ENCODE results near the gene NCLN.
"Not testable (repeated sequence)": the region's sequence is repeated elsewhere in the genome, so short reads cannot be mapped to it uniquely, and the experiment has no call there.

The NCLN gene

GRCh38 chr19:3225677-3226093 is 40.0 kb downstream of the NCLN start:
- DNase-seq, result peak in 1 of 14 donors; percentile 15

DNA sequence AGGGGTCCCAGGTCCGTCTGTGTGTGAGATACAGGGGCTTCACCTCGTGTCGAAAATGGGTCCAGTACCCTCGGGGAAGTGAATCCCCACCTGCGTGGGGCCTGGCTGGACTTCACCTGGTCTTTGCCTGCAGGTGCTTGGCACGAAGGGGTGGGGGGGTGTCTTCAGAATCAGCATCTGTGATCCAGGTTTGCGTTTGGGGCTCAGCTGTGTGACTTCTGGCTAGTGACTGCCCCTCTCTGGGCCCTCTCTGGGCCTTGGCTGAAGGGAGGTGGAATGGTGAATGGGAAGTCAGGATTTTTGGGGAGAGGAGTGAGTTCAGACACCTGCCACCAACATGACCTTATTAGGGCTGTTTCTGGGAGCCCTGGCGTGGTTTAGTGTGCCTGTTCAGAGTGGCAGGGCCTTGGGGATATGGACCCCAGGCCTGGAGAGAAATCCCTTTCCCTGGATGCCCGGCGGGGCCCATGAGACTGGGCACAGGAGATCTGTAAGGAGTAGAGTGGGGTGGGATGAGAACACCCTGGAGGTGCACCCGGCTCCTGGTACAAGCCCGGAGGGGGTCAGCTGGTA is 41.4 kb downstream of the NCLN start:
- DNase-seq, result no peak

GRCh38 chr19:3229346-3229743 is 43.6 kb downstream of the NCLN start:
- no peak for DNase-seq

GRCh38 chr19:3229888-3230496 is 44.3 kb downstream of the NCLN start:
- DNase-seq, result no peak

- no peak for DNase-seq
Measured at GRCh38 chr19:3231288-3231687, 45.6 kb downstream of the NCLN start.

DNA sequence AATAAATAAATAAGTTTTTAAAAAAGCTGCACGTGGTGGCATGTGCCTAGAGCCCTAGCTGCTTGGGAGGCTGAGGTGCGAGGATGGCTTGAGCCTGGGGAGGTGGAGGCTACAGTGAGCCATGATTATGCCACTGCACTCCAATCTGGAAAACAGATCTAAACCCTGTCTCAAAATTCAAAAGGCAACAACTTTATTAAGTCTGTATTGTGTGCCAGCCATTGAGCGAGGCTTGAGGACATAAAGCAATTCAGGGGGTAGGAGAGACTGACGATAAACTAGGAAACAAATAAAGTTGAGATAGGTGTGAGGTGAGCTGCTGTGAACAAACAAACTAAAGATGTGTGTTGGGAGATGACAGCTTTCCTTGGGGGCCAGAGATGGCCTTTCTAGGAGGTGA is 47.4 kb downstream of the NCLN start:
- no peak for DNase-seq

GRCh38 chr19:3233831-3234230 is 48.1 kb downstream of the NCLN start:
- no peak for DNase-seq

GRCh38 chr19:3234800-3235199 is 49.1 kb downstream of the NCLN start:
- no peak for DNase-seq

DNA sequence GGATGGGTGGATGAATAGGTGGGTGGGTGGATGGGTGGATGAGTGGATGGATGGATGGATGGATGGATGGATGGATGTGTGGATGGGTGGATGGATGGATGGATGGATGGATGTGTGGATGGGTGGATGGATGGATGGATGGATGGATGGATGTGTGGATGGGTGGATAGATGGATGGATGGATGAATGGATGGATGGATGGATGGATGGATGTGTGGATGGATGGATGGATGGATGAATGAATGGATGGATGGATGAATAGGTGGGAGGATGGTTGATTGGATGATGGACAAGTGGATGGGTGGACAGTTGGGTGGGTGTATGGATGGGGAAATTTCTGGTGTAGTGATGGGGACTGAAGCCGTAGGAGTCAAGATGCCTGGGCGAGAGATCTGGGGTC is 49.9 kb downstream of the NCLN start:
- DNase-seq, result not testable (repeated sequence)

DNA sequence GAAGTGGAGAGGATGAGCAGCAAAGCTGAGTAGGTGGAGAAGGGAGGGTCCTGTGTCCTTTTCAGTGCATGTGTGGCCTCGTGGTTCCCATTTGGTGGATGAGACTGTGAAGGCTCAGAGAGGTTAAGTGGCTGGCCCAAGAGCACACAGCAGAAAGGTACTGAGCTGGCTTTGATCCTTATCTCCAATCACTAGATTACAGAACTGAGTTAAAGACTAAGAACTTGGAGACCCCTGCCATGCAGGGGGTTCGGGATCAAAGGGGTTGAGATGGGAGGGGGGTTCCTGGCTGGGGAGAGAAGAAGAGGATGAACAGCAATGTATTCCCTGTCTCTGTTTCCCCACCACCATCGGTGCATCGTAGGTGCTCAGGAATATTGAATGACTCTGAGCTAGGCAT is 50.5 kb downstream of the NCLN start:
- DNase-seq, result no peak

- no peak for DNase-seq
Measured at GRCh38 chr19:3238066-3238561, 52.4 kb downstream of the NCLN start.

DNA sequence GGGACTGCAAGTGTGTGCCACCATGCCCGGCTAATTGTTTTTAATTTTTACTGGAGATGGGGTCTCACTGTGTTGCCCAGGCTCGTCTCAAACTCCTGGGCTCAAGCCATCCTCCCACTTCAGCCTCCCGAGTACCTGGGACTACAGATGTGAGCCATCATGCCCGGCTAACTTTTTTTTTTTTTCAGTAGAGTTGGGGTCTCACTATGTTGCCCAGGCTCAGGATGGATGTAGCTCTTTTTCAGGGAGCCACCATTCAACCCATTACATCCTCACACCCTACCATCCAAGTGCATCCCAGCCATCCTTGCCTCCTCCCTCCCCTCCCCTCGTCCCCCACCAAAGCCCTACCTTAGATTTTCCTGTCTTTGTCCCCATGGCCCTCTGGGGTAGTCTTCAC is 53.6 kb downstream of the NCLN start:
- no peak for DNase-seq

DNA sequence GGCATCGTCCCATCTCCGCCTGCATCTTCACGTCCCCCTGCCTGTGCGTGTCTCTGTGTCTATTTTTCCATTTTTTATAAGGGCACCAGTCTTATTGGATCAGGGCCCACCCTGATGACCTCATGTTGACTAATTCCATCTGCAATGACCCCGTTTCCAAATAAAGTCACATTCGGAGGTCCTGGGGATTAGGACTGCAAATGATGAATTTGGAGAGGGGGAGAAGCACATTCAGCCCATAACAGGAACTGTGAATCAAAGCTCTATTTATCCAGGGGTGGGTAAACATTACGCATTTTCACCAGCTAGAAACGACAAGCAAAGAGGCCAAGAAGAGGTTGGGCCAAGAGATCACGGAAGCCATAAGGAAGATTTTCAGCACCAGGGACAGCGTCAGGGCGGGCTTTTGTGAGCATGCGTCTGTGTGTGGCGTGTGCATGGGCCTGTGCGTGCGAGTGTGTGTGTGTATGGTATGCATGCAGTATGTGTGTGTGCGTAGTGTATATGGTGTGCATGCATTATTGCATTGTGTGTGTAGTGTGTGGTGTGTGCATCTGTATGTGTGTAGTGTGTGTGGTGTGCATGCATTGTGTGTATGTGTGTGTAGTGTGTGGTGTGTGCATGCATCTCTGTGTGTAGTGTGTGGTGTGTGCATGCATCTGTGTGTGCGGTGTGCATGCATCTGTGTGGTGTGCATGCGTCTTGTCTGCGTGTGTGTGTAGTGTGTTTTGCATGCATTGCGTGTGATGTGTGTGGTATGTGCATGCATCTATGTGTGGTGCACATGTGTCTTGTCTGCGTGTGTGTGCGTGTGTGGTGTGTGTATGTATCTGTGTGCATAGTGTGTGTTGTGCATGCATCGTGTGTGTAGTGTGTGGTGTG is 58.3 kb downstream of the NCLN start:
- DNase-seq, result peak in 1 of 14 donors; percentile 81

DNA sequence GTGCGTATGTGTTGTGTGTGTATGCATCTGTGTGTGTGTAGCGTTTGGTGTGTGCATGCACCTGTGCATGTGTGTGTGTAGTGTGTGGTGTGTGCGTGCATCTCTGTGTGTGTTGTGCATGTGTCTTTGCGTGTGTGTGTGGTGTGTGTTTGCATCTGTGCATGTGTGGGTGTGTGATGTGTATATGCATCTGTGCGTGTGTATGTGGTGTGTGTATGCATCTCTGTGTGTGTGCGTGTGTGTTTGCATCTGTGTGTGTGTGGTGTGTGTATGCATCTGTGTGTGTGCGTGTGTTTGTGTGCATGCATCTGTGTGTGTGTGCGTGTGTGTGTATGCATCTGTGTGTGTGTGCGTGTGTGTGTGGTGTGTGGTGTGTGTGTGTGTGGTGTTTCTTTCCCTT is 59.3 kb downstream of the NCLN start:
- no peak for DNase-seq

DNA sequence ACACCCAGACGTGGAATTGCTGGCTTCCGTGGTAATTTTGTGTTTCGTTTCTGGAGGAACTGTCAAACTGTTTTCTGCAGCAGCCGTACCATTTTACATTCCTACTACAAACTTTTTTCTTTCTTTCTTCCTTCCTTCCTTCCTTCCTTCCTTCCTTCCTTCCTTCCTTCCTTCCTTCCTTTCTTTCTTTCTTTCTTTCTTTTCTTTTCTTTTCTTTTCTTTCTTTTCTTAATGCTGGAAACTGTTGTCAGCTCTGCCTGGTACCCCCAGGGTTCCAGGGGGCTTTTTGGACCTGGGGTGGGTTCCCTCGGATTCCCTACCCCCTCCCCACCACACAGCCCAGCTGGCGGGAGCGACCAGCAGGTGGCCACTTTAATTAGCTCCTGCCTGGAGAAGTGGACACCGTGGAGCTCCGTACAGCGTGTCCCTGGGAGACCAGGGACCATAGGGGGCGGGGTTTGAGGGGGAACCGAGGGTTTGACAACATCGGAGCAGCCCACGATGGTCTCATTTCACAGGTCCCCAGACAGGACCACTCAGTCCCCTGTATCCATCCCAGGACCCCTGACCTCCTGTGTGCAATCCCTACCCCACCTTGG is 63.1 kb downstream of the NCLN start:
- no peak for DNase-seq

DNA sequence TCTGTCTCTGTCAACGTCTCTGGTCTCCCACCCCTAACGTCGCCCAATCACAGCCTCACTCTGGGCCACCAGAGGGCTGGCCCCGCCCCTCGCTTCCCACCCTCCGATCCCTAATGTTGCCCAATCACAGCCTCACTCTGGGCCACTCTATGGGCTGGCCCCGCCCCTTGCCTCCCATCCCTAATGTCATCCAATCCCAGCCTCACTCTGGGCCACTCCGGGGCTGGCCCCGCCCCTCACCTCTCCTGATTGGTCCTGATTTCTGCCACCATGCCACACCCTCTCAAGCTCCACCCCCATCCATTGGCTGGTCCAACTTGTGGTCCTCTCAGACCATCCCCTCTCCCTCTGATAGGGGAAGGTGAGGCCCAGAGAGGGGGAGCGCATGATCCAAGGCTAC is 63.7 kb downstream of the NCLN start:
- no peak for DNase-seq

DNA sequence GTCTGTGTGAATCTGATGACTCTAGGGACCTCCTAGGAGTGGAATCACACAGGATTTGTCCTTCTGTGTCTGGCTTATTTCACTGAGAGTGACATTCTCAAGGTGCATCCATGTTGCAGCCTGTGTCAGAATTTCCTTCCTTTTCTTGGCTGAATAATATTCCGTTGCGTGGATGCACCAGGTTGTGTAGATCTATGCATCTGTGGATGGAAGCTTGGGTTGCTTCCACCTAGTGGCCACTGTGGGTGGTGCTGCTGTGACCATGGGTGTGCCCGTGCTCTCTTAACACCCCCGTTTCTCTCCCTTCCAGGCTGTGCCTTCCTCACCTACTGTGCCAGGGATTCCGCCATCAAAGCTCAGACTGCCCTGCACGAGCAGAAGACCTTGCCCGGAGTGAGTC is 64.9 kb downstream of the NCLN start:
- DNase-seq, result no peak

GRCh38 chr19:3251229-3251628 is 65.5 kb downstream of the NCLN start:
- no peak for DNase-seq

GRCh38 chr19:3252650-3253049 is 66.9 kb downstream of the NCLN start:
- DNase-seq, result no peak

DNA sequence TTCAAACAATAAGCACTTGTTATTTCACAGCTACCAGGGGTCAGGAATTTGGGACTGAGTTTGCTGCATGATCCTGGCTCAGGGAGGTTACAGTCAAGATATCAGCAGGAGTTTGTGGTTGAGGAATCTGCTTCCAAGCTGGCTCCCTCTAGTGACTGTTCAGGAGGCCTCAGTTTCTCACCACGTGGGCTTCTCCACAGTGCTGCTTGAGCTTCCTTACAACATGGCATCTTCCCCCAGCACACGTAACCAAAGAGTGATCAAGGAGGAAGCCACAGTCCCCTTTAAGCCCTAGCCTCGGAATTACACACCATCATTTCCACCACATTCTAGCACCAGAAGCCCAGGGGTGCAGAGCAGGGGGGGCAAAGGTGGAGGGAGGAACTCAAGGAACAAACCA is 67.5 kb downstream of the NCLN start:
- DNase-seq, result no peak

DNA sequence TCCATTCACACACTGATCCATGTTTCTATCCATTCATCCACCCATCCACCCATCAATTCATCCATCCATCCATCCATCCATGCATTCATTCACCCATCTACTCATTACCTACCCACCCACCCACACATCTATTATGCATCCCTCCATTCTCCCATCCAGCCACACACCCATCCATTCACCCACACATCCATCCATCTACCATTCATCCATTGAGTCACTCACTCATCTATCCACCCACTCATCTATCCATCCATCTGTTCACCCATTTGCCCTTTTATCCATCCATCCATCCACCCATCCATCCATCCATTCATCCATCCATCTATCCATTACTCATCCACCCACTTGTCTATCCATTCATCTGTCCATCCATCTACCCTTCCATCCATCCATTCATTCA is 68.8 kb downstream of the NCLN start:
- no peak for DNase-seq

- no peak for DNase-seq
Measured at GRCh38 chr19:3257071-3257470, 71.3 kb downstream of the NCLN start.
